HepG2 (cell line): ENCODE measurements around the gene GSTP1. TPM values are rescaled to one million over a fixed set of nuclear protein-coding genes. Genes with fewer than 3 reads are reported as not detected.

ENCODE experiments used
- ATF3 ChIP-seq: sonication (generic); formaldehyde crosslinking; IDR thresholded peaks from 2 replicates; pipeline ENCODE4 v1.4.0; 2020; ENCODE audit warnings: missing genetic modification reagents
- CBFB ChIP-seq: sonication (generic); formaldehyde crosslinking; IDR thresholded peaks from 2 replicates; pipeline ENCODE4 v1.4.0; 2020; ENCODE audit warnings: missing genetic modification reagents
- CBX5 ChIP-seq: sonication (generic); formaldehyde crosslinking; IDR thresholded peaks from 2 replicates; pipeline ENCODE4 v1.4.0; 2020; ENCODE audit warnings: missing genetic modification reagents, borderline replicate concordance
- DR1 ChIP-seq: sonication (generic); formaldehyde crosslinking; IDR thresholded peaks from 2 replicates; pipeline ENCODE4 v1.8.0; 2021; ENCODE audit warnings: mild to moderate bottlenecking, missing genetic modification reagents, inconsistent platforms
- HMG20B ChIP-seq: conservative IDR thresholded peaks from 2 replicates; pipeline ENCODE4 v1.6.1; 2016; ENCODE audit warnings: missing genetic modification reagents, missing compliant biosample characterization
- PAX8 ChIP-seq: sonication (generic); formaldehyde crosslinking; IDR thresholded peaks from 2 replicates; pipeline ENCODE4 v1.8.0; 2022; ENCODE audit warnings: mild to moderate bottlenecking, missing genetic modification reagents, borderline replicate concordance
- PLSCR1 ChIP-seq: sonication (generic); formaldehyde crosslinking; IDR thresholded peaks from 2 replicates; pipeline ENCODE4 v1.5.0; 2020; ENCODE audit warnings: missing genetic modification reagents, mild to moderate bottlenecking, borderline replicate concordance
- SIN3A ChIP-seq: IDR thresholded peaks from 2 replicates; pipeline ENCODE4 v1.6.1; 2011; ENCODE audit warnings: low read depth, mild to moderate bottlenecking, control low read depth, low read length, borderline replicate concordance
- SNAPC5 ChIP-seq: sonication (generic); formaldehyde crosslinking; IDR thresholded peaks from 2 replicates; pipeline ENCODE4 v1.8.1; 2023; ENCODE audit warnings: mild to moderate bottlenecking, missing genetic modification reagents, borderline replicate concordance
- STAG1 ChIP-seq: sonication (generic); formaldehyde crosslinking; IDR thresholded peaks from 2 replicates; pipeline ENCODE4 v1.4.0; 2020; ENCODE audit warnings: missing genetic modification reagents
- TFAP4 ChIP-seq: sonication (generic); IDR thresholded peaks from 2 replicates; pipeline ENCODE4 v1.6.1; 2016; ENCODE audit warnings: low read depth, borderline replicate concordance
- TSC22D2 ChIP-seq: sonication (generic); formaldehyde crosslinking; IDR thresholded peaks from 2 replicates; pipeline ENCODE4 v1.5.1; 2020; ENCODE audit warnings: missing genetic modification reagents, mild to moderate bottlenecking, borderline replicate concordance
- ZEB1 ChIP-seq: IDR thresholded peaks from 2 replicates; pipeline ENCODE4 v1.6.1; 2012; ENCODE audit warnings: mild to moderate bottlenecking, low read depth, inconsistent platforms; ENCODE audit not compliant: insufficient replicate concordance
- ZFX ChIP-seq: sonication (generic); formaldehyde crosslinking; IDR thresholded peaks from 2 replicates; pipeline ENCODE4 v1.4.0; 2020; ENCODE audit warnings: mild to moderate bottlenecking, low read depth, missing genetic modification reagents, moderate library complexity
- ZFY ChIP-seq: sonication (generic); formaldehyde crosslinking; IDR thresholded peaks from 2 replicates; pipeline ENCODE4 v1.4.0; 2020; ENCODE audit warnings: missing genetic modification reagents
- ZMAT3 ChIP-seq: sonication (generic); formaldehyde crosslinking; conservative IDR thresholded peaks from 2 replicates; pipeline ENCODE4 v1.7.0; 2021; ENCODE audit warnings: missing genetic modification reagents
- ZNF205 ChIP-seq: IDR thresholded peaks from 2 replicates; pipeline ENCODE4 v1.6.1; 2018; ENCODE audit warnings: missing biosample characterization, missing genetic modification reagents
- ZNF207 ChIP-seq: fragments of 450-650 bp; IDR thresholded peaks from 2 replicates; pipeline ENCODE4 v1.6.1; 2016; ENCODE audit warnings: antibody characterized with exemption, borderline replicate concordance
- ZNF225 ChIP-seq: sonication (generic); formaldehyde crosslinking; IDR thresholded peaks from 2 replicates; pipeline ENCODE4 v1.4.0; 2020; ENCODE audit warnings: mild to moderate bottlenecking, missing genetic modification reagents
- ZNF432 ChIP-seq: sonication (generic); formaldehyde crosslinking; IDR thresholded peaks from 2 replicates; pipeline ENCODE4 v1.5.0; 2020; ENCODE audit warnings: missing genetic modification reagents, mild to moderate bottlenecking, borderline replicate concordance
- ZNF646 ChIP-seq: sonication (generic); formaldehyde crosslinking; IDR thresholded peaks from 2 replicates; pipeline ENCODE4 v1.9.0; 2021; ENCODE audit warnings: mild to moderate bottlenecking, missing genetic modification reagents
- polyA plus RNA-seq, 8 experiments: library from polyadenylated mRNA; depleted of rRNA in 3 of 8; stranded (reverse) in 7 of 8; unstranded in 1 of 8; fragments of >200 nt; fragmentation: Illumina TruSeq in 4 of 8; extraction: Trizol in 4 of 8; gene quantifications; 2 replicates each; pipeline versions ENCODE4 v1.2.1 to v1.2.3, GENCODE V29; 2011 to 2016; ENCODE audit warnings: low read depth in 4 of 8, missing spikeins in 1 of 8, mixed read lengths in 1 of 8; ENCODE audit not compliant: insufficient read depth in 1 of 8
- total RNA-seq, 5 experiments: library from RNA; depleted of rRNA; stranded (reverse); fragments of >200 nt; fragmentation: Illumina TruSeq; extraction: Trizol; gene quantifications; 2 replicates each; pipeline ENCODE4 v1.2.3, GENCODE V29; 2016; ENCODE audit warnings: low read depth in 1 of 5

Gene GSTP1
- total and polyA plus RNA-seq, 2 of the 13 experiments (the other 11 are each of a cell fraction or from before 2014, with no cell fraction given): not detected

GRCh38 chr11:67614730-67615714 is 31.4 kb downstream of the GSTP1 start (continued):
- TF ChIP-seq ZNF207 (no peak), ZFY (CRISPR knock-in tag) (0 out of 2 replicates have a peak, but pooled peaks have one; percentile 29), ZNF646 (CRISPR knock-in tag) (no peak), PAX8 (CRISPR knock-in tag) (no peak), ZMAT3 (CRISPR knock-in tag) (no peak), TSC22D2 (CRISPR knock-in tag) (no peak), ZNF205 (CRISPR knock-in tag) (no peak), SNAPC5 (no peak), ZFX (no peak), CBFB (CRISPR knock-in tag) (no peak), TFAP4 (no peak), ATF3 (CRISPR knock-in tag) (no peak), HMG20B (CRISPR knock-in tag) (no peak), PLSCR1 (CRISPR knock-in tag) (no peak), CBX5 (CRISPR knock-in tag) (no peak), ZNF225 (CRISPR knock-in tag) (no peak), SIN3A (no peak), STAG1 (peak; percentile 49), ZEB1 (no peak), ZNF432 (no peak), DR1 (CRISPR knock-in tag) (0 out of 2 replicates have a peak, but pooled peaks have one; percentile 9)
